Measurements from ENCODE around the gene RTTN.

- no peak for TF ChIP-seq POLR2AphosphoS5 (IDR thresholded peaks at IDR 0.05; ENCODE audit: low read depth)
- no peak for TF ChIP-seq CTCF (conservative IDR thresholded peaks at IDR 0.05; ENCODE audit: low read depth in 2 of 2)
- TF ChIP-seq NANOG (IDR thresholded peaks at IDR 0.05; ENCODE audit: borderline replicate concordance), result no peak
Measured at GRCh38 chr18:70221156-70221914, 15.8 kb upstream of the RTTN start.

Measured in GM23338 (cell line).